ENCODE measurements around the gene RCOR3. TPM values are rescaled to one million over a fixed set of nuclear protein-coding genes. Genes with fewer than 3 reads are reported as not detected.

The RCOR3 gene
- total and polyA plus RNA-seq, 10 of the 15 experiments (the other 5 are each of a cell fraction or from before 2014, with no cell fraction given): 8.0 to 55.0 (median 25.1) TPM

- TF ChIP-seq ZNF592 (IDR thresholded peaks at IDR 0.05): peak; percentile 51; the same call in 1 of the 2 replicates
- peak; percentile 73 to 94; a peak in 2 of 4 replicates for TF ChIP-seq BHLHE40 (IDR thresholded peaks at IDR 0.05; ENCODE audit: borderline replicate concordance in 1 of 2, low read depth in 2 of 2, low read length in 1 of 2)
- TF ChIP-seq ZNF622 (IDR thresholded peaks at IDR 0.05): no peak
- no peak for TF ChIP-seq SMAD5 (IDR thresholded peaks at IDR 0.05; ENCODE audit: low read depth)
- TF ChIP-seq YBX1 (IDR thresholded peaks at IDR 0.05): no peak
- TF ChIP-seq SMC3 (IDR thresholded peaks at IDR 0.05; ENCODE audit: borderline replicate concordance, low read length): no peak
- TF ChIP-seq E2F4 (IDR thresholded peaks at IDR 0.05; ENCODE audit: low read depth, low read length): 0 out of 2 replicates have a peak, but pooled peaks have one; percentile 57
- TF ChIP-seq YY1 (IDR thresholded peaks at IDR 0.05; ENCODE audit: low read depth, low read length): peak; percentile 88
- TF ChIP-seq IKZF1 (conservative IDR thresholded peaks at IDR 0.05): peak; percentile 82
- 0 out of 2 replicates have a peak, but pooled peaks have one; percentile 37 for TF ChIP-seq JUND (IDR thresholded peaks at IDR 0.05; ENCODE audit: low read depth, low read length)
- TF ChIP-seq ASH2L (IDR thresholded peaks at IDR 0.05; ENCODE audit: borderline replicate concordance, low read depth): no peak
- TF ChIP-seq CREM (IDR thresholded peaks at IDR 0.05; ENCODE audit: low read depth): peak; percentile 68; the same call in 1 of the 2 replicates
- 0 out of 2 replicates have a peak, but pooled peaks have one; percentile 13 for TF ChIP-seq CHD1 (IDR thresholded peaks at IDR 0.05; ENCODE audit: low read depth, low read length)
- no peak for TF ChIP-seq TCF3 (IDR thresholded peaks at IDR 0.05; ENCODE audit: borderline replicate concordance, insufficient read depth, low read depth, low read length)
- TF ChIP-seq EP300 (IDR thresholded peaks at IDR 0.05; ENCODE audit: borderline replicate concordance in 1 of 2, control insufficient read depth in 1 of 2, low read depth in 2 of 2, low read length in 2 of 2): peak; percentile 37 to 38; a peak in 1 of 4 replicates
- no peak for TF ChIP-seq KDM1A (IDR thresholded peaks at IDR 0.05; ENCODE audit: borderline replicate concordance)
- no peak for TF ChIP-seq CUX1 (IDR thresholded peaks at IDR 0.05; ENCODE audit: insufficient replicate concordance, low read depth, low read length)
- TF ChIP-seq RELA (IDR thresholded peaks at IDR 0.05; ENCODE audit: borderline replicate concordance, partially characterized antibody): no peak
- TF ChIP-seq HCFC1 (IDR thresholded peaks at IDR 0.05; ENCODE audit: low read length): 0 out of 2 replicates have a peak, but pooled peaks have one; percentile 31
Measured at GRCh38 chr1:211258756-211259637, at the start of gene RCOR3 (continued).

Data from GM12878 (cell line).